GM12801 (cell line): ENCODE data around the gene F2RL2.

Experiments used
- CTCF ChIP-seq: IDR thresholded peaks from one replicate; pipeline ENCODE4 v1.5.1; 2011; ENCODE audit warnings: control low read depth; ENCODE audit not compliant: insufficient read length; ENCODE audit errors: extremely low read depth

The F2RL2 gene

GRCh38 chr5:76642390-76643040, 19.3 kb upstream of the F2RL2 start:
- TF ChIP-seq CTCF = no peak

- TF ChIP-seq CTCF = no peak
Observed at GRCh38 chr5:76641514-76642120, 18.4 kb upstream of the F2RL2 start.

GRCh38 chr5:76638479-76638878, 15.3 kb upstream of the F2RL2 start:
- TF ChIP-seq CTCF = no peak

GRCh38 chr5:76637490-76637889, 14.3 kb upstream of the F2RL2 start:
- no peak for TF ChIP-seq CTCF

GRCh38 chr5:76634661-76635060, 11.5 kb upstream of the F2RL2 start:
- no peak for TF ChIP-seq CTCF

- TF ChIP-seq CTCF = no peak
Observed at GRCh38 chr5:76626738-76627137, 3.5 kb upstream of the F2RL2 start.

GRCh38 chr5:76625087-76625815, 2.0 kb upstream of the F2RL2 start:
- TF ChIP-seq CTCF = no peak
